Measurements from ENCODE around the gene CAMTA1.

GRCh38 chr1:6803357-6803756 lies 18.1 kb downstream of the CAMTA1 start:
- TF ChIP-seq CTCF (IDR thresholded peaks at IDR 0.05; ENCODE audit: insufficient read depth, low read length, poor library complexity, severe bottlenecking), result no peak
- no peak for TF ChIP-seq EZH2phosphoT487 (conservative IDR thresholded peaks at IDR 0.05; ENCODE audit: low read length)

Data from SU-DHL-6 (cell line).